ACC112 (cell line): ENCODE measurements around the gene STRADA.

Source experiments
- H2AFZ ChIP-seq: fragments of 200-600 bp; sonication (generic); one replicate; pipeline ENCODE4 v1.6.0; 2017; ENCODE audit warnings: antibody characterized with exemption, low read length; ENCODE audit not compliant: unreplicated experiment
- H3K27ac ChIP-seq: fragments of 200-600 bp; sonication (generic); 2 replicates; pipeline ENCODE4 v1.5.1; 2014; ENCODE audit warnings: low read depth, mild to moderate bottlenecking, antibody characterized with exemption, low read length, moderate library complexity
- H3K27me3 ChIP-seq: fragments of 200-600 bp; sonication (generic); 2 replicates; pipeline ENCODE4 v1.6.1; 2014; ENCODE audit warnings: mild to moderate bottlenecking, antibody characterized with exemption, low read length, moderate library complexity, mixed read lengths; ENCODE audit not compliant: insufficient read depth
- H3K36me3 ChIP-seq: fragments of 200-600 bp; sonication (generic); 2 replicates; pipeline ENCODE4 v1.6.1; 2016; ENCODE audit warnings: mild to moderate bottlenecking, antibody characterized with exemption, low read length, moderate library complexity, mixed read lengths; ENCODE audit not compliant: insufficient read depth
- H3K4me1 ChIP-seq: fragments of 200-600 bp; sonication (generic); one replicate; pipeline ENCODE4 v1.6.1; 2016; ENCODE audit warnings: low read length, mixed read lengths; ENCODE audit not compliant: insufficient read depth, unreplicated experiment, control insufficient read depth
- H3K4me3 ChIP-seq: fragments of 200-600 bp; sonication (generic); 2 replicates; pipeline ENCODE4 v1.5.1; 2014; ENCODE audit warnings: mild to moderate bottlenecking, low read depth, low read length
- H3K79me2 ChIP-seq: fragments of 200-600 bp; sonication (generic); one replicate; pipeline ENCODE4 v1.6.0; 2016; ENCODE audit warnings: low read length; ENCODE audit not compliant: control insufficient read depth, unreplicated experiment, insufficient read depth

STRADA gene

DNA sequence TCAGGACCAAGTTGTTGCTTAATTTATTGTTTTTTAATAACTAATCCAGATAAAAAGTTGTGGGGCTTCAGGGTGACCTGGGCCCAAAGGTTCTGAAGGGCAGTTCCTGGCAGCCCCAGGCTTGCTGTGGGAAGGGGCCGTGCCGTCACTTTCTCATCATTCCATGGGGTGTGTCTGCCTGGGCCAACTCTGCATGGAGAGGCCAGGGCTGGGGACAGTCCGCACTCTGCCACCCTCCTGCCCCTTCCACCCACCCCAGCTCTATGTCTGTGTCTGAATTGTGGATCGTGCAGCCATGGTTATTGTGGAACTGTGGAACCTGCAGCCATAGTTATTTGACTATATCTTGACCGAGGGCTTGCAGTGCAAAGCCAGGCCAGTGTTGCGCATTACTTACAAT lies 45.7 kb downstream of the STRADA start:
- Histone ChIP-seq H3K4me1 (peaks cover 7% of the 10 kb centered on the region), H3K4me3 (no peak overlapping the region), H3K27ac (no peak overlapping the region), H3K79me2 (peaks cover 2% of the 10 kb centered on the region), H3K36me3 (no peaks in the 10 kb centered on the region), H3K27me3 (no peaks in the 10 kb centered on the region), H2AFZ (no peak overlapping the region)

DNA sequence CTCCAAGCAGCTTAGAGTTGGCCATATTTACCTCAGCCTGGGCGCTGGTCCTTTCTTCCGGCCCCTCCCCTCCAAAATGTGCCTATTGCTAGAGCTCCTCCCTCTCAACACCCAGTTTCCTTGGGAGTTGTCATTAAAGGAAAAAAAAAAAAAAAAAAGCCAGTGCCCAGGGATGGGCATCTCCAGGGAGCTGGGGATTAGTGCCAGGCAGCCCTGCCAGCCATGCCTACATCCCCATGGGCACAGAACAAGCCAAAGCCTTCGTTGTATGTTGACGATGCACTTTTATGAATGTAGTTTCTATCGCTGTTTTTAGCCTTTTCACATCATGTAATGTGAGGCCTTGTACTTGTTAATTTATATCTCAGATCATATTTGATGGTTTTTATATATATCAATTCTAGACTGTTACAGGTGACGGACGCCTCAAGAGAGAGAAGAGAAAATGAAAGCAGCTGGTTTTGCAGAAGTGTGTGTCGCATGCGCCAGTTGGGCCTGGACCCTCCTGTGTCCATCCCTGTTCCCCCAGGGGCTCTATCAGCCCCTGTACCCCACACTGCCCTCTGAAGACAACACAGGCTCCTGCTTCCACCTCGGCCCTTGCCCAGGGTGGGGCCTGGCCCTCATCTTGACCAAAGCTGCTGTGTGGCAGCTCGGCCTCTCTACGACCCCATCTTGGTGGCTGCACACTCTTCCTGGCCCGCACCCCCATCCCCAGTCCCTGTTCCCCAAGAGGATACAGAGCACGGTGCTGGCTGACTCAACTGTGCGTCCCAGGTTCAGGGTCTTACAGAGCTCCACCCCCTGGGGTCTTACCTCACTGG lies 46.4 kb downstream of the STRADA start:
- Histone ChIP-seq H3K4me1 (peaks cover 7% of the 10 kb centered on the region), H3K27ac (no peak overlapping the region), H2AFZ (no peak overlapping the region), H3K4me3 (no peak overlapping the region), H3K36me3 (no peaks in the 10 kb centered on the region), H3K27me3 (no peaks in the 10 kb centered on the region), H3K79me2 (no peaks in the 10 kb centered on the region)

DNA sequence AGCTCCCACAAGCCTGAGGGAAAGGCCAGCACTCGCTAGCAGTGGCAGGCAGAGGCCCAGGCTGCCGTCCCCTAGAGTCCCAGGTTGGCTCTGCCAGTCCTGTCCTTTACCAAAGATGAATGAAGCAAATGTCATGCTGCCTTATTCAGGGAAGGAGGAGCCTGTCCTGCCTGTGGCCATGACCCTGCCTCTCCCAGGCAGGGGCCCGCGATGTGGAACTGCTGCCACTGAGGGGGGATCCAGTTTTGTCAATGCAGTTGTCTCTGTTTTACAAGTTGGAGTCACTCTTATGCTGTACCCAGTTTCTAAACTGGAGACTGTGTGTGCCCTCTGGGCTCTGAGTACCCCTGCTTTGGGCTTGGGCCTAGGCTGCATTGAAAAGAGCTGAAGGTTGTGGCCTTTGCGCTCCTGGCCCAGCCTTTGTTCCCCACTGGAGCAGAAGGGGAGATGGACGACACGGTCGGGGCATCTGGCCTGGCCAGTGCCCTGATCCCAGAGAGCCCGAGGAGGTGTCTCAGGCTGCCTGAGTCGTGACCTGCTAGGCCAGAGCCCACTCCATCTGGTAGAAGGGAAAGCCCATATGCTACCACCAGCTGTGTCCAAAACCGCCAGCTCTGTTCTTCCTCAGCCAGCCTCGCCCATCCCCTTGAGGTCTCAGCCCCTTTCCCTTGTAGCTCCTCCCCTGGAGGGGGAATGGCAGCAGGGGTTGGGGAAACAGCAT lies 47.2 kb downstream of the STRADA start:
- H3K79me2 ChIP-seq = no peaks in the 10 kb centered on the region
- H3K27me3 ChIP-seq = no peaks in the 10 kb centered on the region
- H2AFZ ChIP-seq = no peak overlapping the region
- H3K4me3 ChIP-seq = no peak overlapping the region
- no peaks in the 10 kb centered on the region for H3K36me3 ChIP-seq
- H3K4me1 ChIP-seq = peaks cover 7% of the 10 kb centered on the region
- H3K27ac ChIP-seq = no peak overlapping the region

DNA sequence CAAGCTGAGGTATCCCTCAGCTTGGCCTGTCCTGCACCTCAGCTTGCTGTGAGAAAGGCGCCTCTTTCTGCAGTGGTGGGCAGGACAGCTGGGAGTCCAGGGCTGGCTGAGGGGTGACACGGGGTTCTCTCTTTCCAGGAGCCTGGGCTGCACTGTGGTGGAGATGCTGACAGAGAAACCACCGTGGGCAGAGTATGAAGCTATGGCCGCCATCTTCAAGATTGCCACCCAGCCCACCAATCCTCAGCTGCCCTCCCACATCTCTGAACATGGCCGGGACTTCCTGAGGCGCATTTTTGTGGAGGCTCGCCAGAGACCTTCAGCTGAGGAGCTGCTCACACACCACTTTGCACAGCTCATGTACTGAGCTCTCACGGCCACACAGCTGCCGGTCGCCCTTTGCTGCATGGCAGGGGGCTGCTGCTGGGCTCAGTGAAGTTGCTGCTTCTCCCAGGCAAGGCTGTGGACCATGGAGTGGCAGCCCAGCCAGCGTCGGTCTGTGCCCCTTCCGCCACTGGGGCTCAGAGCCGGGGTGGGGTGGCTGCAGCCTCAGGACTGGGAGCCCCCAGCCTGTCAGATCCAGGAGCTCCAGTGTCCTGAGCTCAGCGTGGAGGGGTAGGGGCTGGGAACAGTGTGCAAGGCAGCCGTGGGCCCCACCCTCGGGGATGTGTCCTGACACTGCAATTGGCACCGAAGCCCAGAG lies 48.0 kb downstream of the STRADA start:
- peaks cover 3% of the 10 kb centered on the region; the same call in 1 of the 2 replicates for H3K36me3 ChIP-seq
- no peak overlapping the region for H3K4me3 ChIP-seq

DNA sequence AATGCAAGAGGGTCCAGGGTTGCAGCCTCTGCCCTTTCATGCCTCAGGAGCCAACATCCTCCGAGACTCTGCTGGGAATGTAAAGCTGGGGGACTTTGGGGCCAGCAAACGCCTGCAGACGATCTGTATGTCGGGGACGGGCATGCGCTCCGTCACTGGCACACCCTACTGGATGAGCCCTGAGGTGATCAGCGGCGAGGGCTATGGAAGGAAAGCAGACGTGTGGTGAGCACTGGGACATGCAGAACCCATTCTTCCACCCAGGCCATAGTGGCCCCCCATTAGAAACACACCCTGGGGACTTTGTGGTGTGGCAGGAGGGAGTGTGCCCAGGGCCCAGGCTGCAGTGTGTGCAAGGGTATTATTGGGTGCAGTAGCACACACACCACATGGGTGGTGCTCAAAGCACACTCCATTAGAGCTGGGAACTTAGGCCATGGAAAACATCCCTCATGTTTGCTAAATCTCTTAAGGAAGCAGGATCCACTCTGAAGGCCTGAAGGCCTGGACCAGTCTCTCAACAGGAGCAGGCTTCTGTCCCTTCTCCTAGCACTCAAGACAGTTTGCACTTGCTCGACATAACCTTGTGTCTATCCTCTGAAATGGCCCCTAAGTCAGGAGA lies 49.3 kb downstream of the STRADA start:
- Histone ChIP-seq H2AFZ (no peak overlapping the region), H3K27me3 (no peaks in the 10 kb centered on the region), H3K27ac (no peak overlapping the region), H3K4me3 (no peak overlapping the region), H3K4me1 (no peaks in the 10 kb centered on the region), H3K79me2 (no peaks in the 10 kb centered on the region), H3K36me3 (peaks cover 3% of the 10 kb centered on the region; the same call in 1 of the 2 replicates)

More for the DNA sequence above, 48.0 kb downstream of the STRADA start:
- Histone ChIP-seq H2AFZ (no peak overlapping the region), H3K27me3 (no peaks in the 10 kb centered on the region), H3K27ac (no peak overlapping the region), H3K79me2 (no peaks in the 10 kb centered on the region), H3K4me1 (no peaks in the 10 kb centered on the region)

DNA sequence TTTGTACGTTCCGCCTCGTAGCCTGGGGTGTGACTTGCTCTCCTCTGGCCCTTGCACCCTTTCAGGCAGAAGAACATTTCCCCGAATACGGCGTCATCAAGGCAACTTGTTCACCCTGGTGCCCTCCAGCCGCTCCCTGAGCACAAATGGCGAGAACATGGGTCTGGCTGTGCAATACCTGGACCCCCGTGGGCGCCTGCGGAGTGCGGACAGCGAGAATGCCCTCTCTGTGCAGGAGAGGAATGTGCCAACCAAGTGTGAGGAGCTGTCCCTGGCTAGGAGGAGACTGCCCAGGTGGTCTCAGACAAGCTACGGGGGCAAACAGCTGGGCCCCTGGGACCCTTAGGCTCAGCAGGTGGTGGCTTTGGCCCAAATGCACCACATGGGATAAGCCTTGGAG lies 52.1 kb downstream of the STRADA start:
- no peak overlapping the region for H2AFZ ChIP-seq
- no peaks in the 10 kb centered on the region for H3K4me1 ChIP-seq
- peaks cover 3% of the 10 kb centered on the region; the same call in 1 of the 2 replicates for H3K36me3 ChIP-seq
- H3K27me3 ChIP-seq = no peaks in the 10 kb centered on the region
- no peak overlapping the region for H3K4me3 ChIP-seq
- H3K27ac ChIP-seq = no peak overlapping the region
- no peaks in the 10 kb centered on the region for H3K79me2 ChIP-seq

DNA sequence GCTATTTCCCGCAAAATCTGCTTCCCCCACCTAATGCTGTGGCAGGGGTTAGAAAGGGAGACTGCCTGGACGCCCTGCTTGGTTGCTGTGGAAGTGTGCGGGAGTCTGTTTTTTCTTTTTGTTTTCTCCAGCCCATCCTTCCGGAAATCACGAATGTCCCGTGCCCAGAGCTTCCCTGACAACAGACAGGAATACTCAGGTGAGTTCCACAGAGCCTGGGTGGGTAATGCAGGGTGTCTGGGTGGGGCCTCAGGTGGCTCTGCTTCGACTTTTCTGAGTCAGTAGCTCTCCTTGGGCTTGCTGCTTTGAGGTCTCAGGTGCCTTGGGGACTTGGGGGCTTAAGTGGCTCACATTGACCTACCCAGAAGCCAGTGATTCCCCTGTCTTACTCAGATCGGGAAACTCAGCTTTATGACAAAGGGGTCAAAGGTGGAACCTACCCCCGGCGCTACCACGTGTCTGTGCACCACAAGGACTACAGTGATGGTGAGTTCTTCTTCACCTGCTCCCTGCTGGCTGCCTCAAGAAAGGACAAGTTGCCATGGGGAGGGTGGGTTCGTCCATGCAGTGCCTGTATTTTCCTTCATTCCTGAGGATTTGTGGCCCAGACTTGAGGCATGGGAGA lies 53.1 kb downstream of the STRADA start:
- H3K27ac ChIP-seq = no peak overlapping the region
- peaks cover 3% of the 10 kb centered on the region; the same call in 1 of the 2 replicates for H3K36me3 ChIP-seq
- no peak overlapping the region for H3K4me3 ChIP-seq
- no peaks in the 10 kb centered on the region for H3K4me1 ChIP-seq
- H3K79me2 ChIP-seq = no peaks in the 10 kb centered on the region
- no peaks in the 10 kb centered on the region for H3K27me3 ChIP-seq
- H2AFZ ChIP-seq = no peak overlapping the region

DNA sequence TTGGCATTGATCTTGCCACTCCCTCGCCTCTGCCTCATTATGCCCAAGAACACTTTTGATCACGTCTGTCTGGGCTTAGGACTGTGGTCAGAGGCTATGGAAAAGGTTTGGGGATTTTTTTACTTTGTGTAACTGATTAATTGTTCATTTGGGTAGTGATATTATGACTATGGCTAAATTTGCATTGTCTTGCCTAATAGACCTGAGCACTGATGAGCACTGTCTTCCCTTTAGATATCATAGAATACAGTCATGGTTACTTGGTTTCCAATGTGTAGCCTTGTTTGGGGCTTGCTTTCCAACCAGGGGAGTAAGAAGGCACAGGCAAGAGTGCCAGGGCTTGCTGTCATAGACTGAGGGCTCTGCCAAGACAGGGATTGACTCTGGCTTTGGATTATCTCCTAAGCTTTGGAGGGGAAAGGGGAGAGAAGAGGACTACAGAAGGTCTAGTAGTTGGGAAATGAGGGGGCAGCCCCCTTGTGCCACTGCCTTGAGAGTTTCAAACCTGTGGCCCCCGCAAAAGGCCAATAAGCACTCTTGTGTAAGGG lies 55.4 kb downstream of the STRADA start:
- Histone ChIP-seq H3K79me2 (no peaks in the 10 kb centered on the region), H3K4me3 (no peak overlapping the region), H3K4me1 (no peaks in the 10 kb centered on the region), H3K36me3 (peaks cover 8% of the 10 kb centered on the region), H2AFZ (no peak overlapping the region), H3K27ac (no peak overlapping the region), H3K27me3 (no peaks in the 10 kb centered on the region)

DNA sequence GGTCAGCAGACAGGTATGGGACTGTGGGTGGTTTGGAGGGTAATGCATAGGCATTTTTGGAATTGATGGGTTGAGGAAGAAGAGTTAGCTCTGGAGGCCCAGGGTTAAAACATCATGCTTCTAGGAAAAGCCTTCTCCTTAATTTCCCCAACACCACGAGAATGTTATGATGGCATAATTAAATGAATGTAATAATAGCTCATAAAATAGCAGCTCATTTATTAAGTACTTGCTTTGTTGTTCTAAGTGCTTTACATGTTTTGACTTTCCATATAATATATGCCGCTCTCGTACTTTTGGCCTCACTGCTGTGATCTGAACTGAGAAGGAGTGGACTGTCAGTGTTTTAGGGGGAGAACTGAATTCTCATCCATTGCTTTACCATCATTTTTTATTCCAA lies 56.0 kb downstream of the STRADA start:
- Histone ChIP-seq H2AFZ (no peak overlapping the region), H3K27ac (no peak overlapping the region), H3K36me3 (peaks cover 8% of the 10 kb centered on the region), H3K4me1 (no peaks in the 10 kb centered on the region), H3K4me3 (no peak overlapping the region), H3K79me2 (no peaks in the 10 kb centered on the region), H3K27me3 (no peaks in the 10 kb centered on the region)

DNA sequence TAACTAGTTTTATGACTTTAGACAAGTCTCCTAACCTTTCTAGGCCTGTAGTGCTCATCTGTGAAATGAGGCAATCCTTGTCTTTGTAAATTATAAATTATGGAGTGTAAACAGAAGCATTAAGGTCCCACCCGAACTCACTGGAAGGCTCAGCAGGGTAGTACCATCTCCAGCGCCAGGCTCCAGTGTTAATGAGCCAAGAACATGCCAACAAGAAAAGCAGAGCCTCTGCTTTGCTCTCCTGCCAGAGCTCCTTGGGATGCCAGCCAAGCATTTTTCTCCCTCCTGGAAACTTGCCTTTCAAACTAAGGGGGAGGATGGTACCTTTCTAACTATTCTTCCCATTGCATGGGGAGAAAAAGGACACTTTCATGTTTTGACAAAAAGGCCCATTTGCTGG lies 56.6 kb downstream of the STRADA start:
- Histone ChIP-seq H3K4me3 (no peak overlapping the region), H3K79me2 (no peaks in the 10 kb centered on the region), H2AFZ (no peak overlapping the region), H3K4me1 (no peaks in the 10 kb centered on the region), H3K27me3 (no peaks in the 10 kb centered on the region), H3K36me3 (peaks cover 8% of the 10 kb centered on the region), H3K27ac (no peak overlapping the region)
